HG03103 (cell line): Measurements from ENCODE around the gene GABRG3.
"Not testable (repeated sequence)": the region's sequence is repeated elsewhere in the genome, so short reads cannot be mapped to it uniquely, and the experiment has no call there.

Source experiments
- ATAC-seq: cut with Tn5 transposase; IDR thresholded peaks from one replicate; pipeline ENCODE4 v1.9.1; 2021; ENCODE audit warnings: low read depth; ENCODE audit not compliant: unreplicated experiment

GABRG3 gene

DNA sequence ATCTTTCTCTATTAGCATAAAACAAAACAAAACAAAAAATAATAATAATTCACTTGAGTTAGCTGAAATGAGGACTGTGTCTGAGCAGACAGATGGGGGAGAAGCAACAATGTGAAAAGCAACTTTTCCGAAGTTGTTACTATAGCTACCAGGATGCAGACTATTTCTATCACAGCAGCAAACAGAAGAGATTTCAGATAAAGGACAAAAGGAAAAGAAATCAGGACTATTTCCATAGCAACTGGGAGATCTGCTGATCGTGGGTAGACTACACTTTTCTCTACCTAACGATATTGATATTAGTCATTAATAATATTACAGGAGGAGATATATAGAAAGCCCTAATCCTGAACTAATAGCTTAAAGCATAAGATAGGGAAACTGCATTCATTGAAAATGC lies 321.7 kb downstream of the GABRG3 start:
- ATAC-seq = no peak

GRCh38 chr15:27293607-27294006 lies 322.6 kb downstream of the GABRG3 start:
- no peak for ATAC-seq

- no peak for ATAC-seq
Measured at GRCh38 chr15:27317736-27318135, 346.8 kb downstream of the GABRG3 start.

DNA sequence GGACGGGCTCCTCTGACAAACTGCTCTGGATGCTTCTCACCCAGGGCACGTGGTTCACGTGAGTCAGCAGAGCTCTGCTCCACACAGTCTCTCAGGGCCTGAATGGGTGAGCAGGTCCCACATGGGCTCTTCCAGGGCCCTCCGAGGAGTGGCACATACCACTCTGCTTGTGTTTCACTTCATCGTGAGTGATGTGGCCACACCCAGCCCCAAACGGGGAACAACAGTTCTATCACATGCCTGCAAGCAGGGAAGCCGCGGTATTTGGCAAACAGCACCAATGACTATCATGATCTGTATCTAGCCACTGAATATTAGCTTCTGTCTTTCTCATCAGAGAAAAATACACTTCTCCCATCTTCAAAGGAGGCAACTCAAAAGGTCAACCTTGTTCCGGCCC lies 352.8 kb downstream of the GABRG3 start:
- no peak for ATAC-seq

GRCh38 chr15:27324886-27325615 lies 354.1 kb downstream of the GABRG3 start:
- no peak for ATAC-seq

DNA sequence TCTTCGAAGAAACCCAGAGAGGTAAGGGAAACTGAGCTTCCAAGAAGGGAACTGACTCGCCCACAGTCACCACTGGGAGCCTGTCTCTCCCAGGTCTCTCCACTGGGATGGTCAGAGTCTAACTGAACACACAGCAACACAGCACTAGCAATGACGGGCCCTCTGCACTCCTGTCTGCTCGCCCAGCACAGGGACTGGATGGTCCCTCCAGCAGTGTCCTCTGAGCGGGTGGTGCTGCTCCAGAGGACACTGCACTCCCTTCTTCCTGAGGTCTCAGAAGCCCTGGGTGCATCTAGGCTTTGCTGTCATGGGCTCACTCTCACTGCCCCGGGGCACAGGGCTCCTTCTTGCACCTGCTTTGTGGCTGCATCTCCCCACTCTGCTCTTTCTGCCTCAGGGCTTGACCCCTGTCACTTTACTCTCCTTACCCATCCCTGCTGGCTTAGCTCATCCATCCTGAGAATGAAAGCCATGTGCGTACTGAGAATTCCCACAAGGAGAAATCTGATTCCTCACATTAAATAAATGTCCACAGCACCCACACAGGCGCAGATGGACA lies 356.6 kb downstream of the GABRG3 start:
- ATAC-seq = no peak

DNA sequence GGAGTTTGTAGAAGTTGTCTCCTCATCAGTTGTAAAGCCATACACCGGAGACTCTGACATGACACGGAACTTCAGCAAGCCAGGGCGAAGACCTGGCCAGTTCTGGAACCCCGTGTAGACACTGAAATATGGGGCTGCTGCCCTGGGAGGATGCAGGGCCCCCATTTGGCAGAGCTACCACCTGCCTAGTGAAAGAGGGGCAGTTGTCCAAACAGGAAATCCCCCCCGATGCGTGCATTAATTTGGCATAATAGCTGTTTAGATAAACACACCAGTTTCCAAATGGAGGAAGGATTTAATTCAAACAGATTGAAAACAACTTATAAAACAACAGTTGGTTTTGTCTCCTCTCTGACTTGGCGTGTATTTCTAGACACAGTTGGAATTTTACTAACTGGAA lies 357.2 kb downstream of the GABRG3 start:
- ATAC-seq = no peak

DNA sequence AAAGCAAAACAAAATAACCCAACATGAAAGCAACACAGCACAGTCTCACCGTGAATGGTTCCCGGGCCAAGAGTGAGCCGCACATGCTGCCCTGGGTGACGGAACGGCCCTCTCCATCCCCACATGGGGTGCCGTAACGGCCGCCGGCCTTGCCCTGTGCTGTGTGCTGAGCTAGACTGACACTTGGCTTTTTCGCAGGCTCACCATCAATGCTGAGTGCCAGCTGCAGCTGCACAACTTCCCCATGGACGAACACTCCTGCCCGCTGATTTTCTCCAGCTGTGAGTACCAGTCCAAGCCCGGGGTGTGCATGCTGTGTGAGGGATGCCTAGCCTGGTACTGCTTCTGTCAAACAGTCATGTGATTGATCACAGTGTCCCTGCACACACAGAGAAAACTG lies 357.6 kb downstream of the GABRG3 start:
- ATAC-seq = no peak

DNA sequence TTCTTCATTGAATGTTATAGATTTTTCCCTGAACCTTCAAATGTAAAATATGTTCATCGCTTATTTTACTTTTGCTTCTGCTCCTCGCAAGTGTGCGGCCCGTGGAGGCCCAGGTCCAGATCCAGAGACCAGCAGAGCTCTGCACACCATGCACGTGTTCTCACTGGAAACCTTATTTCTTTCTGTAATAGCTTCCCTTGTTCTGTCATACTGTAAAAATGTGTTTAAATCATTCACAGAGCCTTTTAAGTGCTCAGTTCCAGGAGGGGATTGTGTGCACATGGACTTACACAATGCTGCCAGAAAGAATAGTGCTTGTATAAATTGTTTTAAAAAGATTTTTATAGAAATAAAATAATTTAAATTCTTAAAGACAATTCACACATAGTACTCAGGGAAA lies 359.3 kb downstream of the GABRG3 start:
- no peak for ATAC-seq

DNA sequence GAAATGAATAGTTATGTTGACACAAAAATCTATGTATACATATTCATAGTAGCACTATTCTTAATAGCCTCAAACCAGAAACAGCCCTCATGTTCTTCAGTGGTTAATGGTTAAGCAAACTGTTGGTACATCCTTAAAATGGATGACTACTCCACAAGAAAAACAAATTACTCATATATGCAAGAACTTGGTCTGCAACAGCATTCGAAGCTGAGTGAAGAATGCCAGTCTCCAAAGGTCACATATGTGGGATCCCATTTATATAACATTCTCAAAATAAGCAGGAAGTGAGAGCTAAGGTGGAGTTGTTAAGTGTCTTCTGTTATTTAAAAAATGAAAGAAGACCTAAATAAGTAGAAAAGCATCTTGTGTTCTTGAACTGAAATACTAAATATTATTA lies 365.7 kb downstream of the GABRG3 start:
- no peak for ATAC-seq

GRCh38 chr15:27339138-27339537 lies 368.2 kb downstream of the GABRG3 start:
- ATAC-seq = no peak

DNA sequence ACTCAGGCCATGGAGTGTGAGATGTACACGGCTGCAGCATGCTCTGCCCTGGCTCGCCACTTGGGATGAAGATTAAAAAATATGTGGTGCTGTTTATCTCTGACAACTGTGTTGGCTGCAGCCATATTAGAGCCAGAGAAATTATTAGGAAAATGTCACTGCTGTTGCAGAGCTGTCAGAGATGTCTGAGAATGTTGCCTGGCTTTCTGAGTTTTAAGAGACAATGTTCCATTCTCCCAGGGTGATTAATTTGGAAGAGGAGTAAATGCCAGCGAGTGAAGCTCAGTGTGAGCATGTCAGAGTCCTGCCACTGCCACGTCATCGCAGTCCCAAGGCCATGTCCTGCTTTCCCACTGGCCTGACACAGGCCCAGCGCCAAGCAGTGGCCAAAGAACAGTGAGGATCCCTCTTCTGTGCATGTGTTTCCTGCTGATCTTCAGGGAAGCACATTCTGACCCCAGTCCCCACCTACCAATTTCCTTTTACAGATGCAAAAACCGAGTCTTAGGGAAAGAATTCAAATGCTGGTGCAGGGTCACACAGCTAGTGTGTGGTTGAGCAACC lies 370.9 kb downstream of the GABRG3 start:
- ATAC-seq = no peak

- ATAC-seq = no peak
Measured at GRCh38 chr15:27342991-27343390, 372.0 kb downstream of the GABRG3 start.

DNA sequence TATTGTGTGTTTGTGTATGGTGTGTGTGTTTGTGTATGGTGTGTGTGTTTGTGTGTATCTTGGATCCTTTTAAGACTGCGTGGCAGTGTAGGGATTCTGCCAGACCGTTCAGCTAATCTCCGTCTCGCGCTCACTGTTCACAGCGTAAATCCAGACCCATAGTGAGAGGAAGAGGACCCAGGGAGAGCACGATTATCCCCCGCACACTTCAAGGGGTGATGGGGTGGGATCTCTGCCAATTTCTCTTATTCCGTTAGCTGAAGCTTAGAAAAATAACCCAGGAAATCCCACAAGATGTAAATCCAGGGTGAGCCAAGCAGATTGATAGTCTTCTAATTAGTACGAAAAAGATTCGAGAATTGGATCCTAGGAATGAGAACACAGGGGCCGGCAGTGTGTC lies 381.2 kb downstream of the GABRG3 start:
- no peak for ATAC-seq

GRCh38 chr15:27353856-27354255 lies 382.9 kb downstream of the GABRG3 start:
- no peak for ATAC-seq

DNA sequence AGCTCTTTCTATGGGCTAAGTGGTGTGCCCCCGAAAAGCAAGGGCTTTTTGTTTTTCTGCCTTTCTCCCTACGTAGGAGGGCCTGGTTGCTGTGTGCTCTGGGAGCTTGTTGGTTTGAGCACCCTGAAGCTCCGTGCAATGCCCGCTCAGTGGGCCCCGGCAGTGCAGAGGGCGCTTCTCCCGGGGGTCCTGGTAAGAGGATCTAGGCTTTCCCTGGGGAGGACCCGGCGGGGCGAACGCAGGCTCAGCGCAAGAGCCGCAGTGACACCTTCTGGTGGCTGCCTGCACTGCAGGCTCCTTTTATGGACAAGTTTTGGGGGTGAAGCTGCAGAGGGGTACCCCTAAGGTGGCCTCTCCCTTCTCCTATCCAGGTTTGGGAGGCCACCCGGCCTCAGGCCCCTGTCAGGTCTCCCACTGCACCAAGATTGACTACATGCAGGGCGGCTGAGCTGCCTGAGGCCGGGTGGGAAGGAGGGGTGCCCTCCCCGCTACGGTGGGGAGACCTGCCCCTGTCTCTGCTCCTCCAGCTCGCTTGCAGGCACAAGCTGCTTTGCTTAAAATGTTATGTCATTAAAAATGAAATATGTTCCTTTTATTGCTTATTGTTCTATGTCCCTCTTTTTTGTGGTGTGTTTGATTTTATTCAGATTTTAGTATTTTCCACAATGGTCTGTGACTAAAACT lies 387.9 kb downstream of the GABRG3 start:
- ATAC-seq = no peak

- no peak for ATAC-seq
Measured at GRCh38 chr15:27359586-27359985, 388.6 kb downstream of the GABRG3 start.

DNA sequence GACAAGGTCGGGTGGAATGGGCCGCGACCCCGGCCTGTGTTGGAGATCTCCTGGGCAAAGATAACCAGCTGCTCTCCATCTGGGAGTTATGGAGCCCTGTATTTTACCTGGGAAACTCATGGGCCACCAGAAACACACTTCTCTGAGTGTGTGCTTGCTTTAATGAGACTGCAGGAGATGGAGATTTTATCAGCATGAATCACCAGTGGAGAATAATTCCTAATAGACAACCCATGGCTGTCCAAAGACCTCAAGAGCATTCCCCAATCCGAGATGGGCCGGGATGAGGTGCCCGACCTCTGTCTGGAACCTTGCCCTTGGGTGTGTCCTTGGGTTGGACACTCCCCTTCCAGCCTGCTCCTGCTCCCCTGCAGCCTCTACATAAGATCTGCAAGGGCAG lies 389.3 kb downstream of the GABRG3 start:
- no peak for ATAC-seq

DNA sequence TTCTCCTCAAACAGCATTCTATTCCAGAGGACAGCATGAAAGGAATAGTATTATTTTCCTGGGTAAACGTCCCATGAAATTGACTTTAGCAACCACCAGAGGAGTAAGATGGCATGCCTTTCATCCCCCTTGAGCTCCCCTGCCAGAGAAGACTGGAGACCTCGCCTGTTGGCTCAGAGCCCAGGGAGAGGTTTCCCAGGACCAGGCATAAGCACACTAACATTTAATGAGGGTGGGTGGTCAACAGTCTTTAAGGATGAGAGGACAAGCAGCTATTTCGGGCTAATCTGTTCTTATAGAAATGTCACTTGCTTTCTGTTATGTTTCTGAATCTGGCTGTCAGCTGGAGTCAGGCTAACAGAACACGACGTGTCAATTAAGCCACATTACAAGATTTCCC lies 390.5 kb downstream of the GABRG3 start:
- ATAC-seq = no peak

DNA sequence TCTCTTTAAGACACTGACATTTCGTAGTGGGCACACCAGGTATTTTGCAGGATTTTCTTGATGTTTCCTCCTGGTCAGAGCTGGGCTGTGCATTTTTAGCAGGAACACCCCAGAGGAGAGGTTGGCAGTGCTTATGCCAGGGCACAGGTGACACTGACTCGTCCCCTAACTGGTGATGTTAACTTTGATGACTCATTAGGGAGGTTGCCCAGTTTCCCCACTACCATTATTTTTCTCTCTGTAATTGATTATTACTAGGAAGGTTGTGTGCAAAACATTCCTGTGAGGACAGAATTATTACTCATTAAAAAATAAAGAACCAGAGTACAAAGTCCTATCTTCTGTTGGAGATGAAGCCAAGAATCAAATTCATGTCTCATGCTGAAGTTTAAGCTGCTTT lies 394.5 kb downstream of the GABRG3 start:
- ATAC-seq = no peak

DNA sequence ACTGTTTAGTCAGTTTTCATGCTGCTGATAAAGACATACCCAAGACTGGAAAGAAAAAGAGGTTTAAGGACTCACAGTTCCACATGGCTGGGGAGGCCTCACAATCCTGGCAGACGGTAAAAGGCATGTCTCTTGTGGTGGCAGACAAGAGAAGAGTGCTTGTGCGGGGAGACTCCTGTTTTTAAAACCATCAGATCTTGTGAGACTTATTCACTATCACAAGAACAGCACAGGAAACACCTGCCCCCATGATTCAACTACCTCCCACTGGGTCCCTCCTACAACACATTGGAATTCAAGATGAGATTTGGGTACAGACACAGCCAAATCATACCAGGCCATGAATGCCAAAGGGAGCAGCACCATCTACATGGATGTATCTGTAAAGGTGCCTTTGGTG lies 406.4 kb downstream of the GABRG3 start:
- not testable (repeated sequence) for ATAC-seq
